Measurements from ENCODE around the gene ZFAND2B. TPM values are rescaled to one million over a fixed set of nuclear protein-coding genes. Genes with fewer than 3 reads are reported as not detected.

ZFAND2B gene
- polyA plus RNA-seq, 1 donor (not counting 4 experiments of a cell fraction or from before 2014, with no cell fraction given): 23.2 TPM

GRCh38 chr2:219172231-219173154 lies 34.1 kb upstream of the ZFAND2B start:
- dilution Hi-C loops (cut with MboI; ENCODE audit: extremely low pct_ligation_motif_present, low sequenced_read_pairs): no loop called here
- TF ChIP-seq CTCF (optimal IDR thresholded peaks at IDR 0.05 in 1 of 3, IDR thresholded peaks at IDR 0.05 in 1 of 3, conservative IDR thresholded peaks at IDR 0.05 in 1 of 3; ENCODE audit: extremely low read depth in 1 of 3, insufficient read depth in 2 of 3, low read length in 3 of 3) (no peak), EZH2 (IDR thresholded peaks at IDR 0.05; ENCODE audit: low read length) (no peak)
- no peaks in the 10 kb centered on the region for H3K9me3 ChIP-seq (ENCODE audit: control insufficient read depth, low read depth, low read length)
- H3K36me3 ChIP-seq (ENCODE audit: control insufficient read depth in 2 of 2, extremely low read depth in 1 of 2, insufficient read depth in 2 of 2, low read length in 2 of 2): peaks cover 15 to 19% of the 10 kb centered on the region in 2 experiments
- no peak overlapping the region for H2AFZ ChIP-seq (ENCODE audit: control insufficient read depth, low read length)
- no peaks in the 10 kb centered on the region for H3K27me3 ChIP-seq (ENCODE audit: control insufficient read depth, extremely low read depth, insufficient read depth, low read length)
- no peak overlapping the region for H3K4me3 ChIP-seq (ENCODE audit: control insufficient read depth in 2 of 3, extremely low read depth in 1 of 3, insufficient read depth in 2 of 3, low read depth in 1 of 3, low read length in 3 of 3)
- H3K27ac ChIP-seq (ENCODE audit: control insufficient read depth, insufficient read depth, low read length): no peak overlapping the region
- no peak overlapping the region for H3K4me2 ChIP-seq (ENCODE audit: control insufficient read depth, extremely low read depth, insufficient read depth, low read depth, low read length)
- peaks cover 10% of the 10 kb centered on the region for H3K79me2 ChIP-seq (ENCODE audit: control insufficient read depth, insufficient read depth, low read length)
- H3K9ac ChIP-seq (ENCODE audit: control insufficient read depth, extremely low read depth, insufficient read depth, low read length): no peak overlapping the region
- H4K20me1 ChIP-seq (ENCODE audit: control insufficient read depth, extremely low read depth, insufficient read depth, low read length): no peaks in the 10 kb centered on the region
- DNase-seq (ENCODE audit: low read depth, low spot score) (no peak), FAIRE-seq (no peak)
- peaks cover 11% of the 10 kb centered on the region for H3K4me1 ChIP-seq (ENCODE audit: control insufficient read depth, extremely low read depth, insufficient read depth, low read length)
- no peaks in the 10 kb centered on the region for H3K9me1 ChIP-seq (ENCODE audit: control insufficient read depth, extremely low read depth, insufficient read depth, low read length)

- Histone ChIP-seq H3K9me1 (ENCODE audit: control insufficient read depth, extremely low read depth, insufficient read depth, low read length) (no peaks in the 10 kb centered on the region), H3K27ac (ENCODE audit: control insufficient read depth, insufficient read depth, low read length) (no peak overlapping the region), H3K36me3 (ENCODE audit: control insufficient read depth in 2 of 2, extremely low read depth in 1 of 2, insufficient read depth in 2 of 2, low read length in 2 of 2) (peaks cover 15 to 18% of the 10 kb centered on the region in 2 experiments), H3K4me3 (ENCODE audit: control insufficient read depth in 2 of 3, extremely low read depth in 1 of 3, insufficient read depth in 2 of 3, low read depth in 1 of 3, low read length in 3 of 3) (no peak overlapping the region), H3K4me2 (ENCODE audit: control insufficient read depth, extremely low read depth, insufficient read depth, low read depth, low read length) (no peak overlapping the region), H3K9ac (ENCODE audit: control insufficient read depth, extremely low read depth, insufficient read depth, low read length) (no peak overlapping the region), H3K4me1 (ENCODE audit: control insufficient read depth, extremely low read depth, insufficient read depth, low read length) (peaks cover 12% of the 10 kb centered on the region), H2AFZ (ENCODE audit: control insufficient read depth, low read length) (no peak overlapping the region), H3K79me2 (ENCODE audit: control insufficient read depth, insufficient read depth, low read length) (peaks cover 10% of the 10 kb centered on the region), H3K9me3 (ENCODE audit: control insufficient read depth, low read depth, low read length) (no peaks in the 10 kb centered on the region), H4K20me1 (ENCODE audit: control insufficient read depth, extremely low read depth, insufficient read depth, low read length) (no peaks in the 10 kb centered on the region), H3K27me3 (ENCODE audit: control insufficient read depth, extremely low read depth, insufficient read depth, low read length) (no peaks in the 10 kb centered on the region)
- dilution Hi-C loops (cut with MboI; ENCODE audit: extremely low pct_ligation_motif_present, low sequenced_read_pairs): no loop called here
- TF ChIP-seq EZH2 (IDR thresholded peaks at IDR 0.05; ENCODE audit: low read length): no peak
- no peak for TF ChIP-seq CTCF (optimal IDR thresholded peaks at IDR 0.05 in 1 of 3, IDR thresholded peaks at IDR 0.05 in 1 of 3, conservative IDR thresholded peaks at IDR 0.05 in 1 of 3; ENCODE audit: extremely low read depth in 1 of 3, insufficient read depth in 2 of 3, low read length in 3 of 3)
- DNase-seq (ENCODE audit: low read depth, low spot score): no peak
- no peak for FAIRE-seq
Observed at GRCh38 chr2:219173176-219173575, 33.4 kb upstream of the ZFAND2B start.
